Subcutaneous abdominal adipose tissue (tissue), 5 donors: Measurements from ENCODE around the gene DUSP3.

ENCODE experiments used
- H3K27ac ChIP-seq: one replicate; pipeline ENCODE4 v1.7.0; 2013; ENCODE audit warnings: low read depth, mild to moderate bottlenecking, inconsistent platforms, low read length, moderate library complexity
- H3K27me3 ChIP-seq, 5 donors: one replicate each; pipeline ENCODE4 v1.7.0; 2013; ENCODE audit warnings: low read length in 5 of 5, inconsistent platforms in 1 of 5; ENCODE audit not compliant: control insufficient read depth in 5 of 5, insufficient read depth in 4 of 5
- H3K36me3 ChIP-seq, 5 donors: one replicate each; pipeline ENCODE4 v1.7.0; 2013; ENCODE audit warnings: low read length in 5 of 5; ENCODE audit not compliant: control insufficient read depth in 5 of 5, insufficient read depth in 5 of 5
- H3K4me1 ChIP-seq, 5 donors: one replicate each; pipeline ENCODE4 v1.7.0; 2013; ENCODE audit warnings: low read length in 5 of 5, mild to moderate bottlenecking in 3 of 5, moderate library complexity in 1 of 5; ENCODE audit not compliant: control insufficient read depth in 5 of 5, insufficient read depth in 5 of 5
- H3K4me3 ChIP-seq, 5 donors: one replicate each; pipeline ENCODE4 v1.7.0; 2013; ENCODE audit warnings: low read length in 5 of 5, low read depth in 1 of 5
- H3K9ac ChIP-seq, 5 donors: one replicate each; pipeline ENCODE4 v1.7.0; 2013; ENCODE audit warnings: low read length in 5 of 5, mild to moderate bottlenecking in 4 of 5, moderate library complexity in 3 of 5
- H3K9me3 ChIP-seq, 5 donors: one replicate each; pipeline ENCODE4 v1.7.0; 2013; ENCODE audit warnings: low read length in 5 of 5; ENCODE audit not compliant: control insufficient read depth in 5 of 5
- donor health status: healthy.
- donor health status: healthy.
- donor health status: healthy.
- donor health status: healthy.
- donor health status: healthy.

The DUSP3 gene

DNA sequence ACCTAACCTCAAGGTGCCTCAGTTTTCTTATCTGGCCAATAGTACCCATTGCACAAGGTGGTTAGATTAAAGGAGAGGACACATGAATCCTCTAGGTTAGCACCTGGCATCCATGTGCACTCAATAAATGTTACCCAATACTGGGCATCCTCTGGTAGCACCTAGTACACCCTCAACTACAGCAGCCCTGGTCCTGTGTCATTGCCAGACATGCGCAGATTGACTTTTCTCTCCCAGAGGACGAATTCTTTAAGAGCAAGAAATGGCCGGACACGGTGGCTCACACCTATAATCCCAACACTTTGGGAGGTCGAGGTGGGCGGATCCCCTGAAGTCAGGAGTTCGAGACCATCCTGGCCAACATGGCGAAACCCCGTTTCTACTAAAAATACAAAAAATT, 7.3 kb downstream of the DUSP3 start:
- Histone ChIP-seq H3K9me3 (no peaks in the 10 kb centered on the region), H3K27ac (no peak overlapping the region), H3K27me3 (no peaks in the 10 kb centered on the region), H3K9ac (no peak overlapping the region), H3K4me3 (no peak overlapping the region), H3K36me3 (peaks cover 2 to 86% (median 66%) of the 10 kb centered on the region in 5 donors), H3K4me1 (peaks cover 0 to 72% (median 40%) of the 10 kb centered on the region in 5 donors)

DNA sequence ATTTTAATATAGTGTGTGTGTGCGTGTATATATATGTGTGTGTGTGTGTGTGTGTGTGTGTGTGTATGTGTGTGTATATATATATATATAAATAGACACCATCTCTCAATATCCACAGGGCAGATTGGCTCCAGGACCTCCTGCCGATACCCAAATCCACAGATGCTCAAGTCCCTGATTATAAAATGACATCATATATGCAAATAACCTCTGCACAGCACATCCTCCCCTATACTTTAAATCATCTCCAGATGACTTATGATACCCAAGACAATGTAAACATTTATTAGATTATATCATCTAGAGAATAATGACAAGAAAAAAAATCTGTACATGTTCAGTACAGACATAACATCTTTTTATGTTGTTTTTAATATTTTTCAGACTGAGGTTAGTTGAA, 7.8 kb downstream of the DUSP3 start:
- Histone ChIP-seq H3K4me1 (peaks cover 0 to 69% (median 36%) of the 10 kb centered on the region in 5 donors), H3K27ac (no peak overlapping the region), H3K9ac (no peak overlapping the region), H3K4me3 (no peak overlapping the region), H3K9me3 (no peaks in the 10 kb centered on the region), H3K36me3 (peaks cover 5 to 82% (median 63%) of the 10 kb centered on the region in 5 donors), H3K27me3 (no peaks in the 10 kb centered on the region)

DNA sequence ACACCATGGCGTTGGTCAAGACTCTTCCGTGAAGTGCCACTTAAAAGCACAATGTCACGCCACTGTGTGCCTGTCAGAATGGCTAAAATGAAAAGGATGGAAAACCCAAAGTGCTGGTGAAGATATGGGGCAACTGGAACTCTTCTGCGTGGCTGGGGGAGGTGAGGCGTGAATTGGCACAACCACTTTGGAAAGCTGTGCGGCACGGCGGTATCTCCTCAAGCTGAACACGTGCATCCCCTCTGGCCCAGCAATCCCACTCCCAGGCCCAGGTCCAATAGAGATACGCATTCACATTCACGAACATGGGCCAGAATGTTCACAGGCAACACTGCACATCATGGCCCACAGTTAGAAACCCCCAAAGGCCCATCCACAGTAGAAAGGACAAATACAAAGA, 8.9 kb downstream of the DUSP3 start:
- H3K27me3 ChIP-seq, result no peaks in the 10 kb centered on the region
- no peak overlapping the region for H3K27ac ChIP-seq
- no peak overlapping the region for H3K4me3 ChIP-seq
- H3K4me1 ChIP-seq, result peaks cover 0 to 60% (median 27%) of the 10 kb centered on the region in 5 donors
- no peak overlapping the region for H3K9ac ChIP-seq
- H3K9me3 ChIP-seq, result no peaks in the 10 kb centered on the region
- peaks cover 11 to 74% (median 65%) of the 10 kb centered on the region in 5 donors for H3K36me3 ChIP-seq

DNA sequence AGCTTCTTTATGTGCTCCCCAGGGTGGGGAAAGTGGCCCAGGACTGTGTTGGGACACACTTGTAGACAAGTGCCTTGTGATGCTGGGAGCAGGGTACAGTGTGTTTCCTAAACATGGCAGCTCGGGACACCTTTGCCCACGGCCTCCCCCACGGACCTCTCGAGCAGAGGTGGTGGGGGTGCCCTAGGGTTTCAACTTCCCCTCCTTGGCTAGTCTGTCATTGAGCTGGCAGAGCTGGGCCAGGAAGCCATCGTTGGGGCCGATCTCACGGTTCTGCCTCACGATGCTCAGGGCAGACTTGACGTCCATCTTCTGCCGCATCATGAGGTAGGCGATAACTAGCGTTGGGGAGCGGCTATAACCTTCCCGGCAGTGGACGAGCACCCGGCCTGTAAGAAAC, 9.4 kb downstream of the DUSP3 start:
- H3K9ac ChIP-seq, result no peak overlapping the region
- peaks cover 11 to 70% (median 60%) of the 10 kb centered on the region in 5 donors for H3K36me3 ChIP-seq
- H3K4me1 ChIP-seq, result peaks cover 0 to 57% (median 31%) of the 10 kb centered on the region in 5 donors
- no peak overlapping the region for H3K27ac ChIP-seq
- no peaks in the 10 kb centered on the region for H3K9me3 ChIP-seq
- H3K4me3 ChIP-seq, result no peak overlapping the region
- H3K27me3 ChIP-seq, result no peaks in the 10 kb centered on the region

DNA sequence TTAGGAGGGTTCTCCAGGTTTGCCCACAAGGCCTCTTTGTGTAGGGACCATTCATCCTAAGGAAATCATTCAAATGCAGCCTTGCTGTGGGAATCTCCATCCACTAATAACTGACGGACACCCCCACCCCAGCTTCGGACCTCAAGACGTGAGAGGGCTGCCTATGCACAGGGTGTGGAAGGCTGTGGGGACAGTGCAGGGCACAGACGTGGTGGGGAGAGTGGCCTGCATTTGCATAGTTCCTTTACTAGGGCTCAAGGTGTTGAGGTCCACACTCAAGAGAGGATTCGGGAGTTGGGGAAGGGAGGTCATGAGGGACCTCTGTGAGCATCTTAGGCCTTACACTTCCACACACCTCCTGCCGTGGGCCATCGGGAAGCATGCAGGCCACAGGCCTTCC, 9.8 kb downstream of the DUSP3 start:
- H3K36me3 ChIP-seq, result peaks cover 11 to 65% (median 56%) of the 10 kb centered on the region in 5 donors
- H3K4me3 ChIP-seq, result no peak overlapping the region
- H3K9ac ChIP-seq, result no peak overlapping the region
- H3K9me3 ChIP-seq, result no peaks in the 10 kb centered on the region
- no peak overlapping the region for H3K27ac ChIP-seq
- peaks cover 0 to 58% (median 33%) of the 10 kb centered on the region in 5 donors for H3K4me1 ChIP-seq
- H3K27me3 ChIP-seq, result no peaks in the 10 kb centered on the region

- Histone ChIP-seq H3K36me3 (peaks cover 11 to 60% (median 51%) of the 10 kb centered on the region in 5 donors), H3K4me1 (peaks cover 0 to 57% (median 33%) of the 10 kb centered on the region in 5 donors), H3K27me3 (no peaks in the 10 kb centered on the region), H3K9me3 (no peaks in the 10 kb centered on the region), H3K27ac (no peak overlapping the region), H3K4me3 (no peak overlapping the region), H3K9ac (no peak overlapping the region)
These were observed 10.4 kb downstream of the DUSP3 start for GRCh38 chr17:43768382-43768781.

DNA sequence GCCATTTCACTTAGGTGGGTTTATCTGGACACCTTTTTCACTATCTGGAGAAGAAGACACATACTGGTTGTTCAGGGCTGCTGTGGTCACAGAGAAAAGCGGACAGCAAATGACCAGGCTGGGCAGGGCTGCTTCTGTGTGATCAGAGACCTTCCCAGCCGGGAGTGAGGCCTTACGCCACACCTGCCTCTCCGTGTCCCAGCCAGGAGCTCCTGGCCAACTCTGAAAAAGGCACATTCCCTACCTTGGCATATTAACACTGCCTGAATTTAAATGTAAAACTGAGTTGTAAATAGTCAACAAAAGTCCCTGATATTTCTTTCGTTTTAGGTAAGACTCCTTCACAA, 11.1 kb downstream of the DUSP3 start:
- Histone ChIP-seq H3K27ac (no peak overlapping the region), H3K9me3 (no peaks in the 10 kb centered on the region), H3K4me1 (peaks cover 0 to 50% (median 33%) of the 10 kb centered on the region in 5 donors), H3K9ac (no peak overlapping the region), H3K36me3 (peaks cover 9 to 53% (median 44%) of the 10 kb centered on the region in 5 donors), H3K27me3 (no peaks in the 10 kb centered on the region), H3K4me3 (no peak overlapping the region)

- Histone ChIP-seq H3K36me3 (peaks cover 9 to 48% (median 39%) of the 10 kb centered on the region in 5 donors), H3K4me1 (peaks cover 0 to 45% (median 28%) of the 10 kb centered on the region in 5 donors), H3K27ac (no peak overlapping the region)
These were observed 11.6 kb downstream of the DUSP3 start for GRCh38 chr17:43767053-43767712.

DNA sequence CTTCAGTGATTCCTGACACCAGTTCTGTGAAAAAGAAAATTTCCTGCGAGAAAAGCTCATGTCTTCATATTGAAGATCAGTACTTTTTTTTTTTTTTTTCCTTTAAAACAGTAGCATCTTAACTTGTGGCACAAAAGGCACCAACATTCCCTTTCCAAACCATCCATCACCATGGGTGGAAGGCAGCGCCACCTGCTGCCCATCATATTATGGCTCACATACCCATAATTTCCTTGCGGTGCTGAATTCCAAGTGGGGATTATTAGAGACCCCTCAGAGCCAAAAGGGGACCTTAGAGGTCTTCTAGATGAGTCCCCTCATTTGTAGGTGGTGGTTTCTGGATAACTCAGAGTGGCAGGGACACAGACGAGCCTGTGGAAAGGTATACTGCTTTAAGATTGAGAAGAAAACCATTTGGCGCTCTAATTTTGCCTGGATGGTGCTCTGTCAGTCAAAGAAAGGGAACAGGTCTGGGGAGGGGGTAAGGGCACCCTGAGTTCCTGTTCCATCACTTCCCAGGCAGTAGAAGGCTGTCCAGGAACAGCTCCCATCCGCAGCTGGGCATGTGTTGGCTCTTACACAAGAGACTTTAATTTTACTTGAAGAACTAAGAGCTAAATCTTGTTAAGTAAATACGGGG, 12.2 kb downstream of the DUSP3 start:
- H3K9me3 ChIP-seq, result no peaks in the 10 kb centered on the region

More at GRCh38 chr17:43767053-43767712, 11.6 kb downstream of the DUSP3 start:
- no peaks in the 10 kb centered on the region for H3K27me3 ChIP-seq
- no peak overlapping the region for H3K4me3 ChIP-seq
- H3K9me3 ChIP-seq, result no peaks in the 10 kb centered on the region
- H3K9ac ChIP-seq, result no peak overlapping the region

DNA sequence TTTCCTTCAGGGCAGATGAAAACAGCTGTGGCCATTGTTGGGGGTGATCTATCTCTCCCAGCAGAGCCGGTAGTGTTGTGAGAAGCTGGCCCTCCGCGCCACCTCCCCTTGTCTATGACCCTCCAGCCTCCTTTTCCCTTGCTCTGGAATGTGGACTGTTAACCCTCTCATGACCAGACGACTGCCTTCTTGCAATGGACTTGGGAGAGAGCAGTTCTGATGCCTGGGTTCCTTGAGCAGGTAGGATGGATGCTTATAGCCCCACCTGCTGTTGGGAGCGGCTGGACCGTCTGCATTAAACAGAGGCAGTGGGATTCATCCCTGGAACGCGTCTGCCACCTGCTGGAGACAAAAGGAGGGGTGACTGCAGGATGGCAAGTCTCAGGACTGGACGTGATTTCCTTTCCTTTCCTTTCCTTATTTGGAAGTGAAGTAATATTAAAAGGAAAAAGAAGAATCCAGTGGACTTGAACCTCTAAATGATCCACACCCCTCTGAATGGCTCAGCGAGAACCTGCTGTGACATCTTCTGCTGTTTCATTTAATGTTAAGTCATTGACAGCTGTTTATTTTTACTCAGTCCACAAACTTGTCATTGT, 18.4 kb downstream of the DUSP3 start:
- peaks cover 0 to 12% (median 10%) of the 10 kb centered on the region in 5 donors for H3K4me1 ChIP-seq
- peak overlapping the region in 1 of 5 donors; percentile 20 for H3K9ac ChIP-seq
- H3K36me3 ChIP-seq, result peaks cover 0 to 3% (median 0%) of the 10 kb centered on the region in 5 donors
- no peak overlapping the region for H3K27ac ChIP-seq
- H3K4me3 ChIP-seq, result no peak overlapping the region
- H3K27me3 ChIP-seq, result peaks cover 22 to 30% (median 27%) of the 10 kb centered on the region in 5 donors
- H3K9me3 ChIP-seq, result no peaks in the 10 kb centered on the region

More for the DNA sequence above, 12.2 kb downstream of the DUSP3 start:
- no peak overlapping the region for H3K27ac ChIP-seq
- H3K4me1 ChIP-seq, result peaks cover 0 to 42% (median 26%) of the 10 kb centered on the region in 5 donors
- no peak overlapping the region for H3K4me3 ChIP-seq
- peaks cover 9 to 43% (median 35%) of the 10 kb centered on the region in 5 donors for H3K36me3 ChIP-seq
- H3K27me3 ChIP-seq, result no peaks in the 10 kb centered on the region
- no peak overlapping the region for H3K9ac ChIP-seq
